Measurements from ENCODE around the gene PGM2L1.

Gene PGM2L1

GRCh38 chr11:74357449-74357848 lies 40.8 kb downstream of the PGM2L1 start:
- FAIRE-seq (no peak), DNase-seq (ENCODE audit: insufficient read length, low spot score) (no peak)
- TF ChIP-seq, protein P1, sequence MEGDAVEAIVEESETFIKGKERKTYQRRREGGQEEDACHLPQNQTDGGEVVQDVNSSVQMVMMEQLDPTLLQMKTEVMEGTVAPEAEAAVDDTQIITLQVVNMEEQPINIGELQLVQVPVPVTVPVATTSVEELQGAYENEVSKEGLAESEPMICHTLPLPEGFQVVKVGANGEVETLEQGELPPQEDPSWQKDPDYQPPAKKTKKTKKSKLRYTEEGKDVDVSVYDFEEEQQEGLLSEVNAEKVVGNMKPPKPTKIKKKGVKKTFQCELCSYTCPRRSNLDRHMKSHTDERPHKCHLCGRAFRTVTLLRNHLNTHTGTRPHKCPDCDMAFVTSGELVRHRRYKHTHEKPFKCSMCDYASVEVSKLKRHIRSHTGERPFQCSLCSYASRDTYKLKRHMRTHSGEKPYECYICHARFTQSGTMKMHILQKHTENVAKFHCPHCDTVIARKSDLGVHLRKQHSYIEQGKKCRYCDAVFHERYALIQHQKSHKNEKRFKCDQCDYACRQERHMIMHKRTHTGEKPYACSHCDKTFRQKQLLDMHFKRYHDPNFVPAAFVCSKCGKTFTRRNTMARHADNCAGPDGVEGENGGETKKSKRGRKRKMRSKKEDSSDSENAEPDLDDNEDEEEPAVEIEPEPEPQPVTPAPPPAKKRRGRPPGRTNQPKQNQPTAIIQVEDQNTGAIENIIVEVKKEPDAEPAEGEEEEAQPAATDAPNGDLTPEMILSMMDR (IDR thresholded peaks at IDR 0.05; ENCODE audit: insufficient read depth, missing control alignments), result no peak

- DNase-seq (ENCODE audit: insufficient read length, low spot score) (no peak), FAIRE-seq (no peak)
- TF ChIP-seq, protein P1 (IDR thresholded peaks at IDR 0.05; ENCODE audit: insufficient read depth, missing control alignments), result no peak
These were observed 42.6 kb downstream of the PGM2L1 start for GRCh38 chr11:74355626-74356025.

- no peak for FAIRE-seq
- no peak for DNase-seq (ENCODE audit: insufficient read length, low spot score)
- TF ChIP-seq, protein P1 (IDR thresholded peaks at IDR 0.05; ENCODE audit: insufficient read depth, missing control alignments), result no peak
These were observed 44.2 kb downstream of the PGM2L1 start for GRCh38 chr11:74354036-74354435.

- DNase-seq (ENCODE audit: insufficient read length, low spot score) (no peak), FAIRE-seq (no peak)
- TF ChIP-seq, protein P1 (IDR thresholded peaks at IDR 0.05; ENCODE audit: insufficient read depth, missing control alignments), result no peak
These were observed 50.9 kb downstream of the PGM2L1 start for GRCh38 chr11:74347381-74347780.

- TF ChIP-seq, protein P1 (IDR thresholded peaks at IDR 0.05; ENCODE audit: insufficient read depth, missing control alignments), result no peak
- no peak for DNase-seq (ENCODE audit: insufficient read length, low spot score)
- FAIRE-seq, result no peak
These were observed 52.8 kb downstream of the PGM2L1 start for GRCh38 chr11:74345420-74345819.

DNA sequence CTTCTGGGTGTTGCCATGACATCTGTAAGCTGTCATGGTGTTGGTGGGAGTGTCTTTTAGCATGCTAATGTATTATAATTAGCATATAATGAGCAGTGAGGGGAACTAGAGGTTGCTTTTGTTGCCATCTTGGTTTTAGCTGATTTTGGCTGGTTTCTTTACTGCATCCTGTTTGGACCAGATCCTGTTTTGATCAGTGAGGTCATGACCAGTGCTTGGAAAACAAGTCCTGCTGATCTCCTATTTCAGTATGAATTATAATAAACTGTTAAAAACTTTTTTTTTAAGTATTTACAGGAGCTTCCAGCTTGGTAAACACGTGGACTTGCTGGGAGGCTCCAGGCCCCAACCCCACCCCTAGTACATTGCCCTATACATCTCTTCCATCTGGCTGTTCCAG lies 56.3 kb downstream of the PGM2L1 start:
- FAIRE-seq (no peak), DNase-seq (ENCODE audit: insufficient read length, low spot score) (no peak)
- TF ChIP-seq, protein P1 (IDR thresholded peaks at IDR 0.05; ENCODE audit: insufficient read depth, missing control alignments), result no peak

DNA sequence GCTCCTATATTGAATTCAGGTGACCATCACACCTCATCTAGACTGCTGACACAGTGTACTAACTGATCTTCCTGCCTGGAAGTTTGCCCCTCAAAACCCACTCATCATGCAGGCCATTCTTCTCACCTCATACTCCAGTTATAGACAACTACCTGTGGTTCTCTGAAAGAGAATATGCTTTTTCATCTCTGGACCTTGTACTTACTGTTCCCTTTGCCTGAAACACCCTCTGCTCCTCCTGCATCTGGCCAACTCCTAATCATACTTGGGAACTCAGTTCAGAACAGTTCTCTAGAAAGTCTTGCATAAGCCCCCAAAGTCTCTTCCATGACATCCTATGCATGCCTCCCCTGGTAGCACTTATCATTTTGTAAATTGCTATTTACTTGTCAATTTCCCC lies 58.6 kb downstream of the PGM2L1 start:
- DNase-seq (ENCODE audit: insufficient read length, low spot score) (no peak), FAIRE-seq (no peak)
- TF ChIP-seq, protein P1 (IDR thresholded peaks at IDR 0.05; ENCODE audit: insufficient read depth, missing control alignments), result no peak

Measured in D721Med (cell line).